Measurements from ENCODE around the gene RPL13.

The RPL13 gene

GRCh38 chr16:89575247-89576152, 15.0 kb downstream of the RPL13 start, which contains the start of gene CPNE7:
Gene CPNE7, plus strand, starts transcription at chr16:89575758. Its CDS starts 140 bp downstream, at chr16:89575898.
- Histone ChIP-seq H3K36me3 (ENCODE audit: insufficient read depth, low read length) (peaks cover 12% of the 10 kb centered on the region; the same call in 1 of the 2 replicates), H3K4me3 (peak within 1 kb of the TSS; percentile 77), H3K9me3 (ENCODE audit: low read depth, low read length) (no peaks in the 10 kb centered on the region), H3K27ac (peak within 1 kb of the TSS; percentile 36; the same call in 1 of the 2 replicates), H3K9ac (ENCODE audit: insufficient read length) (peak within 1 kb of the TSS; percentile 81)
- DNase-seq (ENCODE audit: low read depth, low spot score): no peak
- TF ChIP-seq POLR2AphosphoS5 (IDR thresholded peaks at IDR 0.05; ENCODE audit: borderline replicate concordance, low read depth, low read length) (no peak), FOXP2 (optimal IDR thresholded peaks at IDR 0.05; ENCODE audit: control extremely low read depth, extremely low read length, insufficient read depth) (no peak), EZH2 (IDR thresholded peaks at IDR 0.05) (no peak)

GRCh38 chr16:89576153-89577054, 15.9 kb downstream of the RPL13 start:
- H3K4me3 ChIP-seq: peak overlapping the region; percentile 77
- H3K9ac ChIP-seq (ENCODE audit: insufficient read length): peak overlapping the region; percentile 81

GRCh38 chr16:89577055-89577759, 16.7 kb downstream of the RPL13 start:
- peak overlapping the region; percentile 77 for H3K4me3 ChIP-seq
- no peak for DNase-seq (ENCODE audit: low read depth, low spot score)
- TF ChIP-seq POLR2AphosphoS5 (IDR thresholded peaks at IDR 0.05; ENCODE audit: borderline replicate concordance, low read depth, low read length) (no peak), FOXP2 (optimal IDR thresholded peaks at IDR 0.05; ENCODE audit: control extremely low read depth, extremely low read length, insufficient read depth) (no peak), EZH2 (IDR thresholded peaks at IDR 0.05) (no peak)
- no peak overlapping the region for H3K27ac ChIP-seq
- no peaks in the 10 kb centered on the region for H3K9me3 ChIP-seq (ENCODE audit: low read depth, low read length)
- H3K9ac ChIP-seq (ENCODE audit: insufficient read length): no peak overlapping the region
- H3K36me3 ChIP-seq (ENCODE audit: insufficient read depth, low read length): peaks cover 22% of the 10 kb centered on the region; the same call in 1 of the 2 replicates

More at GRCh38 chr16:89576153-89577054, 15.9 kb downstream of the RPL13 start:
- Histone ChIP-seq H3K9me3 (ENCODE audit: low read depth, low read length) (no peaks in the 10 kb centered on the region), H3K27ac (peak overlapping the region; percentile 36; the same call in 1 of the 2 replicates), H3K36me3 (ENCODE audit: insufficient read depth, low read length) (peaks cover 15% of the 10 kb centered on the region; the same call in 1 of the 2 replicates)
- no peak for TF ChIP-seq FOXP2 (optimal IDR thresholded peaks at IDR 0.05; ENCODE audit: control extremely low read depth, extremely low read length, insufficient read depth)
- no peak for DNase-seq (ENCODE audit: low read depth, low spot score)

DNA sequence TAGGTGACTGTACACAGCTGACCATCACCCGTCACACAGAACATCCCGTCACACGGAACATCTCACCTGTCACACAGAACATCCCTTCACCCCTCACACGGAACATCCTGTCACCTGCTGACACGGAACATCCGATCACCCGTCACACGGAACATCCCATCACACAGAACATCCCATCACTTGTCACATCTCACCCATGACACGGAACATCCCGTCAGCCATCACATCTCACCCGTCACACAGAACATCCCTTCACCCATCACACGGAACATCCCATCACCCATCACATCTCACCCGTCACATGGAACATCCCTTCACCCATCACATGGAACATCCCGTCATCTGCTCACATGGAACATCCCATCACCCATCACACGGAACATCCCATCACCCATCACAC, 18.9 kb downstream of the RPL13 start:
- no peak for TF ChIP-seq FOXP2 (optimal IDR thresholded peaks at IDR 0.05; ENCODE audit: control extremely low read depth, extremely low read length, insufficient read depth)
- Histone ChIP-seq H3K9me3 (ENCODE audit: low read depth, low read length) (no peaks in the 10 kb centered on the region), H3K27ac (no peak overlapping the region), H3K9ac (ENCODE audit: insufficient read length) (no peak overlapping the region), H3K4me3 (no peak overlapping the region), H3K36me3 (ENCODE audit: insufficient read depth, low read length) (peaks cover 26% of the 10 kb centered on the region; the same call in 1 of the 2 replicates)
- no peak for DNase-seq (ENCODE audit: low read depth, low spot score)

GRCh38 chr16:89581045-89581695, 20.7 kb downstream of the RPL13 start:
- TF ChIP-seq FOXP2 (optimal IDR thresholded peaks at IDR 0.05; ENCODE audit: control extremely low read depth, extremely low read length, insufficient read depth) (no peak), POLR2AphosphoS5 (IDR thresholded peaks at IDR 0.05; ENCODE audit: borderline replicate concordance, low read depth, low read length) (no peak), EZH2 (IDR thresholded peaks at IDR 0.05) (no peak)
- Histone ChIP-seq H3K9ac (ENCODE audit: insufficient read length) (no peak overlapping the region), H3K9me3 (ENCODE audit: low read depth, low read length) (no peaks in the 10 kb centered on the region), H3K4me3 (no peak overlapping the region), H3K27ac (no peak overlapping the region), H3K36me3 (ENCODE audit: insufficient read depth, low read length) (peaks cover 29% of the 10 kb centered on the region; the same call in 1 of the 2 replicates)
- DNase-seq (ENCODE audit: low read depth, low spot score): no peak

GRCh38 chr16:89581861-89582563, 21.5 kb downstream of the RPL13 start:
- no peak for DNase-seq (ENCODE audit: low read depth, low spot score)
- TF ChIP-seq EZH2 (IDR thresholded peaks at IDR 0.05): no peak
- TF ChIP-seq POLR2AphosphoS5 (IDR thresholded peaks at IDR 0.05; ENCODE audit: borderline replicate concordance, low read depth, low read length): no peak
- no peak for TF ChIP-seq FOXP2 (optimal IDR thresholded peaks at IDR 0.05; ENCODE audit: control extremely low read depth, extremely low read length, insufficient read depth)
- Histone ChIP-seq H3K36me3 (ENCODE audit: insufficient read depth, low read length) (peaks cover 35% of the 10 kb centered on the region; the same call in 1 of the 2 replicates), H3K9ac (ENCODE audit: insufficient read length) (no peak overlapping the region), H3K27ac (no peak overlapping the region), H3K4me3 (no peak overlapping the region), H3K9me3 (ENCODE audit: low read depth, low read length) (no peaks in the 10 kb centered on the region)

GRCh38 chr16:89582614-89583196, 22.2 kb downstream of the RPL13 start:
- DNase-seq (ENCODE audit: low read depth, low spot score): no peak
- H3K4me3 ChIP-seq: no peak overlapping the region
- H3K27ac ChIP-seq: no peak overlapping the region
- H3K9ac ChIP-seq (ENCODE audit: insufficient read length): no peak overlapping the region
- no peaks in the 10 kb centered on the region for H3K9me3 ChIP-seq (ENCODE audit: low read depth, low read length)
- peaks cover 35% of the 10 kb centered on the region; the same call in 1 of the 2 replicates for H3K36me3 ChIP-seq (ENCODE audit: insufficient read depth, low read length)
- TF ChIP-seq FOXP2 (optimal IDR thresholded peaks at IDR 0.05; ENCODE audit: control extremely low read depth, extremely low read length, insufficient read depth) (no peak), EZH2 (IDR thresholded peaks at IDR 0.05) (no peak), POLR2AphosphoS5 (IDR thresholded peaks at IDR 0.05; ENCODE audit: borderline replicate concordance, low read depth, low read length) (no peak)

Data from SK-N-MC (cell line).